Right lung (tissue), 10 donors: ENCODE data around the gene ZNF606. TPM values are rescaled to one million over a fixed set of nuclear protein-coding genes. Genes with fewer than 3 reads are reported as not detected.

Source experiments
- DNase-seq, 2 donors: peaks; one replicate each; pipeline ENCODE4 v3.0.0-alpha.2; 2013
- long read RNA-seq, 8 donors: transcript quantifications; one replicate each; lab custom pipeline, GENCODE V29; 2026
- polyA plus RNA-seq, 5 donors: library from polyadenylated mRNA; unstranded; fragments of 120-200 nt; gene quantifications; one replicate each; pipeline versions ENCODE4 v1.2.1 to v1.2.3, GENCODE V29; 2013; ENCODE audit warnings: inconsistent platforms in 1 of 5, low replicate concordance in 1 of 5; ENCODE audit not compliant: insufficient read length in 5 of 5, insufficient read depth in 1 of 5

ZNF606 gene
- 10 to 100 TPM; 25.8 to 33.2 (median 30.0) TPM for polyA plus RNA-seq
- long read RNA-seq, donor 1, full-length matches to known transcripts: 10 of 10 reads
- long read RNA-seq, donor 1, partial matches to known transcripts: 0 of 10 reads
- long read RNA-seq, donor 1, other reads (novel, unspliced or antisense): 0 of 10 reads
- long read RNA-seq, donor 2, full-length matches to known transcripts: 2 of 2 reads
- long read RNA-seq, donor 2, partial matches to known transcripts: 0 of 2 reads
- long read RNA-seq, donor 2, other reads (novel, unspliced or antisense): 0 of 2 reads
- long read RNA-seq, donor 3, partial matches to known transcripts: 0 of 5 reads
- long read RNA-seq, donor 3, other reads (novel, unspliced or antisense): 0 of 5 reads
- long read RNA-seq, donor 4, partial matches to known transcripts: 0 of 2 reads
- long read RNA-seq, donor 4, other reads (novel, unspliced or antisense): 0 of 2 reads
- long read RNA-seq, donor 5, full-length matches to known transcripts: 17 of 17 reads
- long read RNA-seq, donor 5, partial matches to known transcripts: 0 of 17 reads
- long read RNA-seq, donor 5, other reads (novel, unspliced or antisense): 0 of 17 reads
- long read RNA-seq, donor 6, transcript ZNF606-207 (7 exons, 2,009 nt): major isoform, 7 of 13 reads
- long read RNA-seq, donor 6, partial matches to known transcripts: 0 of 13 reads
- long read RNA-seq, donor 6, other reads (novel, unspliced or antisense): 0 of 13 reads
- long read RNA-seq, donor 7, full-length matches to known transcripts: 11 of 11 reads
- long read RNA-seq, donor 7, partial matches to known transcripts: 0 of 11 reads
- long read RNA-seq, donor 7, other reads (novel, unspliced or antisense): 0 of 11 reads
- long read RNA-seq, donor 8, partial matches to known transcripts: 0 of 3 reads
- long read RNA-seq, donor 8, other reads (novel, unspliced or antisense): 0 of 3 reads

GRCh38 chr19:58002384-58003173 is at the start of gene ZNF606:
Gene ZNF606, minus strand, starts transcription at chr19:58002820. Its CDS starts 1,501 bp downstream, at chr19:58001319.
- peak; percentile 87 to 91 for DNase-seq

GRCh38 chr19:58052256-58052655 is 49.6 kb upstream of the ZNF606 start:
- DNase-seq: no peak

GRCh38 chr19:58047672-58048071 is 45.1 kb upstream of the ZNF606 start:
- DNase-seq: no peak

- DNase-seq: no peak
Observed at GRCh38 chr19:58046856-58047255, 44.2 kb upstream of the ZNF606 start.

GRCh38 chr19:58045411-58046050 is 42.9 kb upstream of the ZNF606 start:
- no peak for DNase-seq

- no peak for DNase-seq
Observed at GRCh38 chr19:58044886-58045285, 42.3 kb upstream of the ZNF606 start.

- DNase-seq: no peak
Observed at GRCh38 chr19:58044391-58044790, 41.8 kb upstream of the ZNF606 start.

GRCh38 chr19:58042495-58043340 is 40.1 kb upstream of the ZNF606 start:
- DNase-seq: peak in 1 of 2 donors; percentile 9

GRCh38 chr19:58040751-58041525 is 38.3 kb upstream of the ZNF606 start:
- no peak for DNase-seq

- DNase-seq: peak in 1 of 2 donors; percentile 34
Observed at GRCh38 chr19:58038688-58039204, 36.1 kb upstream of the ZNF606 start.

- DNase-seq: peak in 1 of 2 donors; percentile 58
Observed at GRCh38 chr19:58037927-58038687, 35.5 kb upstream of the ZNF606 start.

- DNase-seq: no peak
Observed at GRCh38 chr19:58035863-58036262, 33.2 kb upstream of the ZNF606 start.

- peak in 1 of 2 donors; percentile 12 for DNase-seq
Observed at GRCh38 chr19:58034477-58034793, 31.8 kb upstream of the ZNF606 start.

GRCh38 chr19:58033741-58034476 is 31.3 kb upstream of the ZNF606 start, which contains the start of gene ZSCAN1:
Gene ZSCAN1, plus strand, starts transcription at chr19:58034025. Its CDS starts 3,812 bp downstream, at chr19:58037837.
- DNase-seq: peak; percentile 96 to 97

GRCh38 chr19:58024661-58025060 is 22.0 kb upstream of the ZNF606 start:
- DNase-seq: no peak

- DNase-seq: no peak
Observed at GRCh38 chr19:58022283-58022660, 19.7 kb upstream of the ZNF606 start.

GRCh38 chr19:58021541-58022282 is 19.1 kb upstream of the ZNF606 start:
- DNase-seq: peak; percentile 64 to 81
